HEK293 (cell line): ENCODE measurements around the gene MAPK9.

Experiments used
- CTCF ChIA-PET: fragments of 350-600 bp; formaldehyde crosslinking; extraction: SDS; loops from one replicate; lab custom pipeline; 2021; ENCODE audit warnings: antibody characterized with exemption; lab: Yijun Ruan, JAX
- POLR2A ChIA-PET: fragments of 300-600 bp; formaldehyde crosslinking; extraction: SDS; loops from one replicate; lab custom pipeline; 2020; ENCODE audit warnings: antibody characterized with exemption, inconsistent platforms; lab: Yijun Ruan, JAX
- H3K27ac ChIP-seq: fragments of 200-500 bp; sonication (Bioruptor generic); 2 replicates; pipeline ENCODE4 v1.5.1; 2014; ENCODE audit warnings: low read depth, low read length, control low read depth, inconsistent platforms; ENCODE audit errors: extremely low read depth
- H3K36me3 ChIP-seq, 2 experiments: fragments of 200-500 bp in 1 of 2; sonication (Bioruptor generic) in 1 of 2; 1 replicate in 1 of 2; 2 replicates in 1 of 2; pipeline ENCODE4 v1.5.1; 2014 to 2017; ENCODE audit warnings: inconsistent platforms in 2 of 2, low read length in 2 of 2; ENCODE audit not compliant: control insufficient read depth in 2 of 2, insufficient read depth in 1 of 2
- H3K4me1 ChIP-seq: fragments of 200-500 bp; sonication (Bioruptor generic); 2 replicates; pipeline ENCODE4 v1.5.1; 2014; ENCODE audit warnings: mild to moderate bottlenecking, low read length, inconsistent platforms; ENCODE audit not compliant: control insufficient read depth, insufficient read depth
- H3K4me3 ChIP-seq: 2 replicates; pipeline ENCODE4 v1.5.1; 2011; ENCODE audit warnings: low read depth, mild to moderate bottlenecking, control low read depth, low read length, moderate library complexity
- H3K9me3 ChIP-seq: fragments of 200-500 bp; sonication (Bioruptor generic); 2 replicates; pipeline ENCODE4 v1.5.1; 2014; ENCODE audit warnings: low read depth, low read length, inconsistent platforms; ENCODE audit not compliant: control insufficient read depth, insufficient read depth
- OVOL3 ChIP-seq: fragments of 450-650 bp; formaldehyde crosslinking; IDR thresholded peaks from 2 replicates; pipeline ENCODE4 v1.5.1; 2016; ENCODE audit warnings: missing biosample characterization, missing genetic modification characterization
- WT1 ChIP-seq: fragments of 450-650 bp; formaldehyde crosslinking; IDR thresholded peaks from 2 replicates; pipeline ENCODE4 v1.5.1; 2016; ENCODE audit warnings: missing biosample characterization, missing genetic modification characterization
- ZNF112 ChIP-seq: fragments of 450-650 bp; formaldehyde crosslinking; IDR thresholded peaks from 2 replicates; pipeline ENCODE4 v1.5.0; 2017; ENCODE audit warnings: missing biosample characterization, missing genetic modification characterization
- ZNF140 ChIP-seq: fragments of 450-650 bp; formaldehyde crosslinking; IDR thresholded peaks from 2 replicates; pipeline ENCODE4 v1.5.1; 2016; ENCODE audit warnings: missing biosample characterization, missing genetic modification characterization
- ZNF223 ChIP-seq: fragments of 450-650 bp; formaldehyde crosslinking; IDR thresholded peaks from 2 replicates; pipeline ENCODE4 v1.5.1; 2016; ENCODE audit warnings: missing biosample characterization, missing genetic modification characterization
- ZNF302 ChIP-seq: fragments of 450-650 bp; formaldehyde crosslinking; IDR thresholded peaks from 2 replicates; pipeline ENCODE4 v1.5.1; 2016; ENCODE audit warnings: missing biosample characterization, missing genetic modification characterization, low read depth
- ZNF596 ChIP-seq: fragments of 450-650 bp; IDR thresholded peaks from 2 replicates; pipeline ENCODE4 v1.5.0; 2018; ENCODE audit warnings: missing biosample characterization, mild to moderate bottlenecking, missing genetic modification characterization, moderate library complexity
- ZNF600 ChIP-seq: fragments of 450-650 bp; formaldehyde crosslinking; IDR thresholded peaks from 2 replicates; pipeline ENCODE4 v1.5.1; 2016; ENCODE audit warnings: missing biosample characterization, missing genetic modification characterization
- ZNF610 ChIP-seq: fragments of 450-650 bp; formaldehyde crosslinking; IDR thresholded peaks from 2 replicates; pipeline ENCODE4 v1.5.1; 2016; ENCODE audit warnings: missing biosample characterization, missing genetic modification characterization, borderline replicate concordance
- ZNF777 ChIP-seq: fragments of 450-650 bp; formaldehyde crosslinking; IDR thresholded peaks from 2 replicates; pipeline ENCODE4 v1.5.1; 2017; ENCODE audit warnings: missing biosample characterization, missing genetic modification characterization, borderline replicate concordance
- TF ChIP-seq, protein P1 (sequence below): fragments of 450-650 bp; formaldehyde crosslinking; IDR thresholded peaks from 2 replicates; pipeline ENCODE4 v1.5.1; 2016; ENCODE audit warnings: missing biosample characterization, missing genetic modification characterization
- TF ChIP-seq, protein P2 (sequence below): fragments of 450-650 bp; formaldehyde crosslinking; IDR thresholded peaks from 2 replicates; pipeline ENCODE4 v1.5.1; 2016; ENCODE audit warnings: missing biosample characterization, missing genetic modification characterization, borderline replicate concordance
- TF ChIP-seq, protein P3 (sequence below): fragments of 450-650 bp; formaldehyde crosslinking; IDR thresholded peaks from 2 replicates; pipeline ENCODE4 v1.5.1; 2017; ENCODE audit warnings: missing biosample characterization, mild to moderate bottlenecking, missing genetic modification characterization, moderate library complexity
- TF ChIP-seq, protein P4 (sequence below): fragments of 450-650 bp; formaldehyde crosslinking; IDR thresholded peaks from 2 replicates; pipeline ENCODE4 v1.5.0; 2017; ENCODE audit warnings: missing biosample characterization, missing genetic modification characterization, borderline replicate concordance

Gene MAPK9

DNA sequence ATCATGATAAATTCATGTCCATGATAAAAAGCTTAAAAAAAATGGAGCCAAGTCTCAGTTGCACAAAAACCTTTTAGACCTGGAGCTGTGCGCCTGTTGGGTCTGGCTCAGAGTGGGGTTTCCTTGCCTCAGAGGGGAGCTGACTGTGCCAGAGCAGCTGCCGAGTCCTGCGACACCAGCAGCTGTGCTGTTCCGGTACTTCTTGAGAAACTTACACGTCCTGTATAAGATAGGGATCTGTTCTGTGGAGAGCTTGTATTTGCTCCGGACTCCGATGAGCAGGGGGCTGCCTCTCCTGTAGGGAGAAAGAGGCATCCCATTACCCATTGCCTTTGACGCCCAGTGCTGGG lies 32.7 kb upstream of the MAPK9 start:
- Histone ChIP-seq H3K9me3 (no peaks in the 10 kb centered on the region), H3K36me3 (peaks cover 0 to 56% of the 10 kb centered on the region in 2 experiments; a peak in 2 of 3 replicates), H3K27ac (no peak overlapping the region), H3K4me3 (no peak overlapping the region), H3K4me1 (no peaks in the 10 kb centered on the region)
- TF ChIP-seq ZNF140 (tag by site-specific recombination) (no peak), ZNF600 (peak; percentile 48; the same call in 1 of the 2 replicates)
- ChIA-PET POLR2A (no interaction called here), CTCF (interaction anchor here (1.1 to 2.4 kb wide), 2 partner anchors 9 to 115 kb away, joined by 3 to 20 read pairs; partner anchors contain the start of gene RASGEF1C)

DNA sequence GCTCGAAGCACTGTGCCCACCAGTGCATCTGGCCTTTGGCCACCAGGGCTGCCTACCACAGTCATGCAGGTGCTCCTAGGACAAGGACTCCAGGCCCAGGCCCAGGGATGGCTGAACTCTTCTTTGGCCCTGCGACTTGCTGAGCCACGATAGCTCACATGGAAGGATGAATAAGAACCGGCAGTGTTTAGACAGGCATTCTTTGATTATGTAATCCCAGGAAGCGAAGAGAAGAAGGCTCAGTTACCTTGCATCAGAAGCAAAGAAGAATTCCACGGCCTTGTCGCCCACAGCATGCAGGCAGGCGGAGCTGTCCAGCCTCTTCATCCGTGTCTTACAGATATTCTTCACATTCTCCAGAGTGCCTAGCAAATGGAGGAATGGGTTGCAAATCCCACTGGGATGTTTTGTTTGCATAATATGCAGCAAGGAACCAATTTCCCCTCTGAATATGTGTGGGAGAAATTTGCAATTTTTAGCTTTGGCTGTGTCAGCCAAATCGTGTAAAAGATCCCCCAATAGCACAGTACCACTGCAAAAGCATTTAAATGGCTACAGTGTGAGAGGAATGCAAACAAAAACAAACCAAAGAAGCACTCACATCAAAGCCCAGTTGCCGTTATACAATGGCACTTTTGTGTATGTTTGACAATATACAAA lies 32.2 kb upstream of the MAPK9 start:
- Histone ChIP-seq H3K4me3 (no peak overlapping the region), H3K27ac (no peak overlapping the region), H3K36me3 (peaks cover 0 to 54% of the 10 kb centered on the region in 2 experiments; a peak in 2 of 3 replicates), H3K9me3 (no peaks in the 10 kb centered on the region), H3K4me1 (no peaks in the 10 kb centered on the region)
- no peak for TF ChIP-seq WT1 (tag by site-specific recombination)
- TF ChIP-seq, protein P1, sequence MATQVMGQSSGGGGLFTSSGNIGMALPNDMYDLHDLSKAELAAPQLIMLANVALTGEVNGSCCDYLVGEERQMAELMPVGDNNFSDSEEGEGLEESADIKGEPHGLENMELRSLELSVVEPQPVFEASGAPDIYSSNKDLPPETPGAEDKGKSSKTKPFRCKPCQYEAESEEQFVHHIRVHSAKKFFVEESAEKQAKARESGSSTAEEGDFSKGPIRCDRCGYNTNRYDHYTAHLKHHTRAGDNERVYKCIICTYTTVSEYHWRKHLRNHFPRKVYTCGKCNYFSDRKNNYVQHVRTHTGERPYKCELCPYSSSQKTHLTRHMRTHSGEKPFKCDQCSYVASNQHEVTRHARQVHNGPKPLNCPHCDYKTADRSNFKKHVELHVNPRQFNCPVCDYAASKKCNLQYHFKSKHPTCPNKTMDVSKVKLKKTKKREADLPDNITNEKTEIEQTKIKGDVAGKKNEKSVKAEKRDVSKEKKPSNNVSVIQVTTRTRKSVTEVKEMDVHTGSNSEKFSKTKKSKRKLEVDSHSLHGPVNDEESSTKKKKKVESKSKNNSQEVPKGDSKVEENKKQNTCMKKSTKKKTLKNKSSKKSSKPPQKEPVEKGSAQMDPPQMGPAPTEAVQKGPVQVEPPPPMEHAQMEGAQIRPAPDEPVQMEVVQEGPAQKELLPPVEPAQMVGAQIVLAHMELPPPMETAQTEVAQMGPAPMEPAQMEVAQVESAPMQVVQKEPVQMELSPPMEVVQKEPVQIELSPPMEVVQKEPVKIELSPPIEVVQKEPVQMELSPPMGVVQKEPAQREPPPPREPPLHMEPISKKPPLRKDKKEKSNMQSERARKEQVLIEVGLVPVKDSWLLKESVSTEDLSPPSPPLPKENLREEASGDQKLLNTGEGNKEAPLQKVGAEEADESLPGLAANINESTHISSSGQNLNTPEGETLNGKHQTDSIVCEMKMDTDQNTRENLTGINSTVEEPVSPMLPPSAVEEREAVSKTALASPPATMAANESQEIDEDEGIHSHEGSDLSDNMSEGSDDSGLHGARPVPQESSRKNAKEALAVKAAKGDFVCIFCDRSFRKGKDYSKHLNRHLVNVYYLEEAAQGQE (tag by site-specific recombination), result peak; percentile 76
- POLR2A ChIA-PET, result no interaction called here
- CTCF ChIA-PET, result interaction anchor here (1.1 to 2.4 kb wide), 2 partner anchors 8 to 115 kb away, joined by 3 to 20 read pairs; partner anchors contain the start of gene RASGEF1C

DNA sequence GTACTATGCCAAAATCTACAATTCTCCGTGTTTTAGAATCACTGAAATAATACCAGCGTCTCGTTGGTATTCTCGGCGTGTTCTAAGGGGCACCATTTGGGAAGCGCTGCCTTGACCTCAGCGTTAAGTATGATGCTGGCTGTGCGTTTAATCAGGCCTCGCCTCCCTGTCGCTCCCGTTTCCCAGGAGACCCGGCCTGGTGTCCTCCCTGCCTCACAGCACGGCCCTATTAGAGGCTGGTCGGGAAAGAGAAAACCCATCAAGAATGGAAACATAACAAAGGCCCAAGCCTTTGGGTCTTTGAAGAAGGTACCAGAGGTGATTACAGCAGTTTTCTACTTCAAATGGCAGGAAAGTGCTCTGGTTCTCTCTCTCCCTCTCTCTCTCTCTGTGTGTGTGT lies 31.3 kb upstream of the MAPK9 start:
- TF ChIP-seq, protein P2, sequence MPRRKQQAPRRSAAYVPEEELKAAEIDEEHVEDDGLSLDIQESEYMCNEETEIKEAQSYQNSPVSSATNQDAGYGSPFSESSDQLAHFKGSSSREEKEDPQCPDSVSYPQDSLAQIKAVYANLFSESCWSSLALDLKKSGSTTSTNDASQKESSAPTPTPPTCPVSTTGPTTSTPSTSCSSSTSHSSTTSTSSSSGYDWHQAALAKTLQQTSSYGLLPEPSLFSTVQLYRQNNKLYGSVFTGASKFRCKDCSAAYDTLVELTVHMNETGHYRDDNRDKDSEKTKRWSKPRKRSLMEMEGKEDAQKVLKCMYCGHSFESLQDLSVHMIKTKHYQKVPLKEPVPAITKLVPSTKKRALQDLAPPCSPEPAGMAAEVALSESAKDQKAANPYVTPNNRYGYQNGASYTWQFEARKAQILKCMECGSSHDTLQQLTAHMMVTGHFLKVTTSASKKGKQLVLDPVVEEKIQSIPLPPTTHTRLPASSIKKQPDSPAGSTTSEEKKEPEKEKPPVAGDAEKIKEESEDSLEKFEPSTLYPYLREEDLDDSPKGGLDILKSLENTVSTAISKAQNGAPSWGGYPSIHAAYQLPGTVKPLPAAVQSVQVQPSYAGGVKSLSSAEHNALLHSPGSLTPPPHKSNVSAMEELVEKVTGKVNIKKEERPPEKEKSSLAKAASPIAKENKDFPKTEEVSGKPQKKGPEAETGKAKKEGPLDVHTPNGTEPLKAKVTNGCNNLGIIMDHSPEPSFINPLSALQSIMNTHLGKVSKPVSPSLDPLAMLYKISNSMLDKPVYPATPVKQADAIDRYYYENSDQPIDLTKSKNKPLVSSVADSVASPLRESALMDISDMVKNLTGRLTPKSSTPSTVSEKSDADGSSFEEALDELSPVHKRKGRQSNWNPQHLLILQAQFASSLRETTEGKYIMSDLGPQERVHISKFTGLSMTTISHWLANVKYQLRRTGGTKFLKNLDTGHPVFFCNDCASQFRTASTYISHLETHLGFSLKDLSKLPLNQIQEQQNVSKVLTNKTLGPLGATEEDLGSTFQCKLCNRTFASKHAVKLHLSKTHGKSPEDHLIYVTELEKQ (tag by site-specific recombination), result no peak
- CTCF ChIA-PET, result interaction anchor here (2.4 kb wide), 1 partner anchor 7 kb away, joined by 20 read pairs; no protein-coding TSS in a partner anchor
- POLR2A ChIA-PET, result no interaction called here
- Histone ChIP-seq H3K4me3 (no peak overlapping the region), H3K4me1 (no peaks in the 10 kb centered on the region), H3K9me3 (no peaks in the 10 kb centered on the region), H3K36me3 (peaks cover 0 to 55% of the 10 kb centered on the region in 2 experiments; a peak in 2 of 3 replicates), H3K27ac (no peak overlapping the region)

DNA sequence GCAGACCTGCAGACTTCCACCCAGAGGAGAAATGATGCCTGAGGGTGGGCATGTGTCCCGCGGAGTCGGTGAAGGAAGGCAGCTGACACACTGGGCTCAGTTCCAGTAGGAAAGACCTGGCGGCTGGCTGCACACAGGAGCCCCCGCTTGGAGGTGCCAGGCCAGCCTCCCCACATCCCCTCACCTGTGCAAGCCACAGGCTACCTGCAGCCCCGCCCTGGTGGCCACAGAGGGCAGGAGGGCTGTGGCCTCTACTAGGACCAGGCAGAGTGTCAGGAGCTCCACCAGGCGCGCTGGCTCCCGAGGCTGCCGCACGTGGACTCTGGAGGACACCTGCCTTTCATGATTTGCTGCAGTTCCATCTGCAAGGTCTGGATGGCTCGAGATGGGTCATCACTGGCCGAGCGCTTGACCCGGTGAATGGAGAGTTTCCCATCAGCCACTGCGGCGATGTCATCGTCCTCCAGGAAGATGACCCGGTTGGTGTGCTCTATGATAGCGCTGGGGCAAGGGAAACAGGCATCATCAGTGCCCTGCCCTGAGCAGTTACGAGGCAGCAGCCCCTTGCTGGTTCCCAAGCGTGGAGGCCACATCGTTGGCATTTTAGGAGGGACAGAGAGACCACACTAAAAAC lies 26.7 kb upstream of the MAPK9 start:
- Histone ChIP-seq H3K36me3 (peaks cover 0 to 45% of the 10 kb centered on the region in 2 experiments; a peak in 2 of 3 replicates), H3K4me1 (no peaks in the 10 kb centered on the region)
- CTCF ChIA-PET, result interaction anchor here (0.7 to 4.7 kb wide), 5 partner anchors 10 to 201 kb away, joined by 3 to 45 read pairs (median 5); no protein-coding TSS in a partner anchor
- TF ChIP-seq ZNF223 (tag by site-specific recombination), result no peak
- TF ChIP-seq ZNF610 (tag by site-specific recombination), result no peak
- no peak for TF ChIP-seq ZNF112 (tag by site-specific recombination)
- TF ChIP-seq, protein P3, sequence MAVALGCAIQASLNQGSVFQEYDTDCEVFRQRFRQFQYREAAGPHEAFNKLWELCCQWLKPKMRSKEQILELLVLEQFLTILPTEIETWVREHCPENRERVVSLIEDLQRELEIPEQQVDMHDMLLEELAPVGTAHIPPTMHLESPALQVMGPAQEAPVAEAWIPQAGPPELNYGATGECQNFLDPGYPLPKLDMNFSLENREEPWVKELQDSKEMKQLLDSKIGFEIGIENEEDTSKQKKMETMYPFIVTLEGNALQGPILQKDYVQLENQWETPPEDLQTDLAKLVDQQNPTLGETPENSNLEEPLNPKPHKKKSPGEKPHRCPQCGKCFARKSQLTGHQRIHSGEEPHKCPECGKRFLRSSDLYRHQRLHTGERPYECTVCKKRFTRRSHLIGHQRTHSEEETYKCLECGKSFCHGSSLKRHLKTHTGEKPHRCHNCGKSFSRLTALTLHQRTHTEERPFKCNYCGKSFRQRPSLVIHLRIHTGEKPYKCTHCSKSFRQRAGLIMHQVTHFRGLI, result no peak
- no peak for TF ChIP-seq ZNF777 (tag by site-specific recombination)
- TF ChIP-seq ZNF302 (tag by site-specific recombination), result no peak
- no peak for TF ChIP-seq ZNF596 (tag by site-specific recombination)
- TF ChIP-seq, protein P4, sequence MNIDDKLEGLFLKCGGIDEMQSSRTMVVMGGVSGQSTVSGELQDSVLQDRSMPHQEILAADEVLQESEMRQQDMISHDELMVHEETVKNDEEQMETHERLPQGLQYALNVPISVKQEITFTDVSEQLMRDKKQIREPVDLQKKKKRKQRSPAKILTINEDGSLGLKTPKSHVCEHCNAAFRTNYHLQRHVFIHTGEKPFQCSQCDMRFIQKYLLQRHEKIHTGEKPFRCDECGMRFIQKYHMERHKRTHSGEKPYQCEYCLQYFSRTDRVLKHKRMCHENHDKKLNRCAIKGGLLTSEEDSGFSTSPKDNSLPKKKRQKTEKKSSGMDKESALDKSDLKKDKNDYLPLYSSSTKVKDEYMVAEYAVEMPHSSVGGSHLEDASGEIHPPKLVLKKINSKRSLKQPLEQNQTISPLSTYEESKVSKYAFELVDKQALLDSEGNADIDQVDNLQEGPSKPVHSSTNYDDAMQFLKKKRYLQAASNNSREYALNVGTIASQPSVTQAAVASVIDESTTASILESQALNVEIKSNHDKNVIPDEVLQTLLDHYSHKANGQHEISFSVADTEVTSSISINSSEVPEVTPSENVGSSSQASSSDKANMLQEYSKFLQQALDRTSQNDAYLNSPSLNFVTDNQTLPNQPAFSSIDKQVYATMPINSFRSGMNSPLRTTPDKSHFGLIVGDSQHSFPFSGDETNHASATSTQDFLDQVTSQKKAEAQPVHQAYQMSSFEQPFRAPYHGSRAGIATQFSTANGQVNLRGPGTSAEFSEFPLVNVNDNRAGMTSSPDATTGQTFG (tag by site-specific recombination), result no peak
- TF ChIP-seq OVOL3, result no peak

More for the DNA sequence above, 26.7 kb upstream of the MAPK9 start:
- Histone ChIP-seq H3K27ac (no peak overlapping the region), H3K4me3 (no peak overlapping the region), H3K9me3 (no peaks in the 10 kb centered on the region)
- POLR2A ChIA-PET, result no interaction called here
